Measurements from ENCODE around the gene TUB. TPM values are rescaled to one million over a fixed set of nuclear protein-coding genes. Genes with fewer than 3 reads are reported as not detected.

Gene TUB
- total RNA-seq (2022; extraction: Qiagen RNA extraction): 5.4 to 8.4 TPM (median 7.6 TPM) in 5 replicates

DNA sequence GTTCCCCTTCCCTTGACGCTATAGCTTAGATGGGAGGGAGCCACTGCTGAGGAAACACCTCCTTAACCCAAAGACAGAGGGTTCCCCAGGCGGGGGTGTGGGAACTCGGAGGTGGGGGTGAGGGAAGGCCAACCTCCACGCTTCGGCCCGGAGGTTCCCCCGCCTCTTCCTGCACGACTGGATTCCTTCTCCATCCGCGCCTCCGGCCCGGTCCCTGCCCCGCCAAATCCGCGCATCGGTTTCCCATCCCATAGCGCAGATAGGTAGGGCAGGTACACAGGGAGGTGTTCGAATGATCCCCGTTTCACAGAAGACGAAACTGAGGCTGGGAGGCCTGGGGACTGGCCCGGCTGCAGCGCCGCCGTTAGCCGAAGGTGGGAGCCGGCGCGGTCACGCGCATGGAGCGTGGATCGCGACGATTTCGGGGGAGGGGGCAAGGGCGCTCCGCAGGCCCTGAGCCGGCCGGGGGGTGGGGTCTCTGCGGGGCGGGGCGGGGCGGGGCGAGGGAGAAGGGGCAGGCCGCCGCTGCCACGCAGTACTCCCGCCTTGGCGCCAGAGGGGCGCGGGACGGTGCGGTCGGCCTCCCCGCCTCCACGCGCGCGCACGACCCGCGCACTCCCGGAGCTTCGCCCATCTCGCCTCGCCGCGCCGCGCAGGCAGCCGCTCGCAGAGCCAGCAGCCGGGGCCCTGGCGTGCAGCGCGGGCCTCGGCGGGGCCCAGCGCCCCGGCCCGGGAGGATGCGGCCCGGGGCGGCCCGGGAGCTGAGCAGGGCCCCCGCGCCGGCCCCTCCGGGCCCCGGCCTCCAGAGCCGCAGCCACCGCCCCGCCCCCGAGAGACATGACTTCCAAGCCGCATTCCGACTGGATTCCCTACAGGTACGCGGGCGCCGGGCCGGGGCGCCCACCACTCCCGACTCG, at the start of gene TUB:
Gene TUB (plus strand): TSS at position 538 of the 917 bp plus-strand sequence. CDS start 300 bp downstream, at position 838.

Other genes starting within 250 kb of the TUB start
- not detected in 5 replicates for gene OR10A6, start 149.9 kb upstream of the TUB start, total RNA-seq (2022; extraction: Qiagen RNA extraction)
- gene OR10A3, start 139.5 kb upstream of the TUB start, total RNA-seq (2022; extraction: Qiagen RNA extraction): not detected in 5 replicates
- not detected in 5 replicates for gene NLRP10, start 115.8 kb upstream of the TUB start, total RNA-seq (2022; extraction: Qiagen RNA extraction)
- gene EIF3F, start 93.9 kb upstream of the TUB start, total RNA-seq (2022; extraction: Qiagen RNA extraction): 325 to 401 TPM (median 339 TPM) in 5 replicates
- gene RIC3, start 87.8 kb downstream of the TUB start, total RNA-seq (2022; extraction: Qiagen RNA extraction): 1.3 to 2.8 TPM (median 1.9 TPM) in 5 replicates
- gene LMO1, start 182.7 kb downstream of the TUB start, total RNA-seq (2022; extraction: Qiagen RNA extraction): 2.2 to 3.2 TPM (median 2.8 TPM) in 5 replicates

All from A549 treated with CORT108297 at 1 μM for 4 hours (cell line).